Spinal cord (tissue), 10 donors: ENCODE measurements around the gene KIAA2012. TPM values are rescaled to one million over a fixed set of nuclear protein-coding genes. Genes with fewer than 3 reads are reported as not detected.
"Not testable (repeated sequence)": the region's sequence is repeated elsewhere in the genome, so short reads cannot be mapped to it uniquely, and the experiment has no call there.

Experiments used
- DNase-seq, 6 donors: peaks; one replicate each; pipeline versions ENCODE4 v3.0.0 to v3.0.0-alpha.2; 2013 to 2015; ENCODE audit warnings: low spot score in 6 of 6, low read depth in 4 of 6
- H3K27ac ChIP-seq: one replicate; pipeline ENCODE4 v1.5.1; 2013; ENCODE audit warnings: low read depth, low read length, control low read depth
- H3K27me3 ChIP-seq: one replicate; pipeline ENCODE4 v1.6.1; 2013; ENCODE audit warnings: low read length; ENCODE audit not compliant: control insufficient read depth, insufficient read depth
- H3K36me3 ChIP-seq: one replicate; pipeline ENCODE4 v1.6.1; 2013; ENCODE audit warnings: low read length; ENCODE audit not compliant: control insufficient read depth, insufficient read depth
- H3K4me1 ChIP-seq: one replicate; pipeline ENCODE4 v1.6.1; 2013; ENCODE audit warnings: low read length; ENCODE audit not compliant: control insufficient read depth, insufficient read depth
- H3K4me3 ChIP-seq: one replicate; pipeline ENCODE4 v1.5.1; 2013; ENCODE audit warnings: low read depth, low read length, control low read depth
- H3K9me3 ChIP-seq: one replicate; pipeline ENCODE4 v1.6.1; 2013; ENCODE audit warnings: low read length; ENCODE audit not compliant: control insufficient read depth, insufficient read depth
- WGBS: methylation state at CpG from one replicate; pipeline ENCODE4 v1.1.5; 2013; ENCODE audit warnings: missing lambda C conversion rate; ENCODE audit not compliant: insufficient coverage; 5-methylcytosine and 5-hydroxymethylcytosine counted together
- polyA plus RNA-seq, 2 donors: library from polyadenylated mRNA; unstranded; fragments of 120-200 nt; gene quantifications; one replicate each; pipeline ENCODE4 v1.2.1, GENCODE V29; 2013; ENCODE audit not compliant: insufficient read length in 2 of 2
- total RNA-seq, 2 donors: library from RNA; depleted of rRNA in 1 of 2; stranded (reverse); fragments of 120-200 nt in 1 of 2; fragments of >200 nt in 1 of 2; gene quantifications; one replicate each; pipeline versions ENCODE4 v1.2.3 to v1.2.4, GENCODE V29; 2013 to 2014
- donor health status: healthy.

Gene KIAA2012
- total and polyA plus RNA-seq, 4 donors, result 1.2 to 5.7 (median 5.1) TPM

DNA sequence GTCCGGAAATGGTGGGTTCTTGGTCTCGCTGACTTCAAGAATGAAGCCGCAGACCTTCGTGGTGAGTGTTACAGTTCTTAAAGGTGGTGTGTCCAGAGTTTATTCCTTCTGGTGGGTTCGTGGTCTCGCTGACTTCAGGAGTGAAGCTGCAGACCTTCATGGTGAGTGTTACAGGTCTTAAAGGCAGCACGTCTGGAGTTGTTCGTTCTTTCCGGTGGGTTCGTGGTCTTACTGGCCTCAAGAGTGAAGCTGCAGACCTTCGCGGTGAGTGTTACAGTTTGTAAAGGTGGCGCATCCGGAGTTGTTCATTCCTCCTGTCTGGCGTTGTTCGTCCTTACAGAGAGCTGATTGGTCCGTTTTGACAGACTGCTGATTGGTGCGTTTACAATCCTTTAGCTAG is 63.0 kb downstream of the KIAA2012 start:
- not testable (repeated sequence) for H3K4me1 ChIP-seq, H3K4me3 ChIP-seq, H3K9me3 ChIP-seq, H3K36me3 ChIP-seq, H3K27me3 ChIP-seq, DNase-seq, H3K27ac ChIP-seq
- 93% methylated on average over 18 of the region's 18 CpGs for WGBS

DNA sequence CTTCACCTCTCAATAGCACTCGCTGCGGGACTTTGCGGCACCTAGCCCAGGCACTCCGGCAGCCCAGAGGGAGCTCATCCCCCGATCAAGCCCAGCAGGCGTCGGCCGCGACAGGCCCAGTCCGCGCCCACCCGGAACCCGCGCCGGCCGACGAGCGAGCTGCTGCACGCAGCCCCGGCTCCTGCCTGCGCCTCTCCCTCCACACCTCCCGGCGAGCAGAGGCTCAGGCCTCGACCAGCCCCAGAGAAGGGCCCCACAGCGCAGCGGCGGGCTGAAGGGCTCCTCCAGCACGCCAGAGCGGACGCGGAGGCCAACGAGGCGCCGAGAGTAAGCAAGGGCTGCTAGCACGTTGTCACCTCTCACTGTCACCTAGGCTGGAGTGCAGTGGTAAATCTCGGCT is 63.5 kb downstream of the KIAA2012 start:
- 98% methylated on average over 33 of the region's 36 CpGs for WGBS

DNA sequence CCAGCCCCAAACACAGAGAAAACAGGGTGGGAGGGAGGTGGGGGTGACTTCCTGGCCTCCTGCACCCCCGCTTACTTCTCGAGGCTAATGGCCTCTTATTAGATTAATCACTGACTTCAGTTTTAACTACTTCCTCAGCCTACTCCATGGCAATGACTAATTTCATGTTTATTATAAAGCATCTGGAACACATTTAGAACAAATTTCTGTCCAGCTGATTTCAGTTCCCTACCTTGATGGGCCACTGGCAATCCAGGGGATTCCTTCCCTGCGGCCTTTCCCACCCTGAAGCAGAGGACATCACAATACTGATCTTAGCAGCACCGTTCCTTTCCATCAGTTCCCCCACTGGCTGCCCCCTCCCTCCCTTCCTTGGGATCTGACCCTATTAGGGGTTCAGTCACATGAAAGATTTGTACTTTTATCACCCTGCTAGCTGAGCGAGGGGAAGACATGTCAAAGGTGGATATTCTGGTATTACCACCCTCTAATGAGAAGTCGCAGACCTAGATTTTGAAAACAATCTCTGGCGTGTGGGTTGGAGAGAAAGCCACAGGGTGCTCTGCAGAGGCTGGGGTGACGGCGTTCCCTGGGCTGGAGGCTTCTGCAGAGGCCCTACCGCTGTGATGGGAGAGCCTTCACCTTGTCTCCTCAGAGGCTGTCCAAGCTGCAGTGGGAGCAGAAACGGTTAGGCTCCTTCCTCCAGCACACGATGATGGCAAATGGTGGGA is 67.6 kb downstream of the KIAA2012 start:
- H3K36me3 ChIP-seq, result no peaks in the 10 kb centered on the region
- H3K27ac ChIP-seq, result no peak overlapping the region
- no peaks in the 10 kb centered on the region for H3K27me3 ChIP-seq
- 76% methylated on average over 5 of the region's 12 CpGs for WGBS
- H3K9me3 ChIP-seq, result no peaks in the 10 kb centered on the region
- no peak overlapping the region for H3K4me3 ChIP-seq
- no peak for DNase-seq
- H3K4me1 ChIP-seq, result peaks cover 4% of the 10 kb centered on the region

More for the DNA sequence above, 63.5 kb downstream of the KIAA2012 start:
- no peak for DNase-seq
- H3K36me3 ChIP-seq, result no peaks in the 10 kb centered on the region
- no peak overlapping the region for H3K4me3 ChIP-seq
- no peaks in the 10 kb centered on the region for H3K9me3 ChIP-seq
- H3K27me3 ChIP-seq, result no peaks in the 10 kb centered on the region
- no peak overlapping the region for H3K27ac ChIP-seq
- H3K4me1 ChIP-seq, result peaks cover 4% of the 10 kb centered on the region

DNA sequence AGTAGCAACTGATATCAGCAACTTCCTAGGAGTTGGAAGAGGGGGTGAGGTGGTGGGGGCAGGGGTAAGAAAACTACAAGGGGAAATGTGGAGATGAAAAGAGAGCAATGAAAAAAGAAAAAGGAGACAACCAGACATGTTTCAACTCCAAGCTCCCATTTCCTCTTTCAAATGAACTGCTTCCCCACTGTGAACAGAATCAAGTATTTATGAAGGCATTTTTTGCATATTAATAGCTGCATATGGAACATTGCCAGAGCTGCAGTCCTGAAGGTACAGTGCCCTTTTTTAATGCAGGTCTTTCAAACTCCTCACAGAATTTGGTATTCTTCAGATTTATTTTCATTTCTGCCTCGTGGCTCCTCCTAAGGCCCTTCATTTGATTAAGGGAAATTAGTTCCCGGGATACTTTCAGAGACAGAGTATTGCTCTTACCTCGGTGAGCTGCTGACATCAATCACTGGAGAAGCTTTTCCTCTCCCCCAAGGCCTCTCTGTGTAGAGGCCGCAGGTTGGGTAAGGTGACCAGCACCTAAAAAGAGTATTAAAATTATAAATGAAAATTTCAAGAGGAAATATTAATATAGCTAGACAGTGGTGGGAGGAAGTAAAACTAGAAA is 68.4 kb downstream of the KIAA2012 start:
- H3K27me3 ChIP-seq, result no peaks in the 10 kb centered on the region
- WGBS, result no CpG with 5 or more reads among the region's 4 CpGs
- H3K4me3 ChIP-seq, result no peak overlapping the region
- peak in 1 of 6 donors; percentile 57 for DNase-seq
- peaks cover 4% of the 10 kb centered on the region for H3K4me1 ChIP-seq
- no peak overlapping the region for H3K27ac ChIP-seq
- no peaks in the 10 kb centered on the region for H3K9me3 ChIP-seq
- no peaks in the 10 kb centered on the region for H3K36me3 ChIP-seq

DNA sequence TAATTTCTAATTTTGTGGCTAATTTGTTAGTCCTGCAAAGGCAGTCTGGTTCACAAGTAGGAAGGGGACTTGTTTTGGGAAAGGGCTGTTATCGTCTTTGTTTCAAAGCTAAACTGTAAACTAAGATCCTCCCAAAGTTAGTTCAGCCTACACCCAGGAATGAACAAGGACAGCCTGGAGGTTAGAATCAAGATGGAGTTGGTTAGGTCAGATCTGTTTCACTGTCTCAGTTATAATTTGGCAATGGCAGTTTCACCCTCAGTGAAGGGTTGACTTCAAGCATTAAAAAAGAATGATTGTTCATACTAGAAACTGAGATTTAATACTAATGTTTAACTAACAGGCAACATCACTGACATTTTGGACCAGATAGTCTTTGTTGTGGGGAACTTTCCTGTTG is 69.5 kb downstream of the KIAA2012 start:
- peaks cover 2% of the 10 kb centered on the region for H3K27me3 ChIP-seq
- H3K4me1 ChIP-seq, result peaks cover 4% of the 10 kb centered on the region
- H3K27ac ChIP-seq, result no peak overlapping the region
- H3K9me3 ChIP-seq, result no peaks in the 10 kb centered on the region
- no peaks in the 10 kb centered on the region for H3K36me3 ChIP-seq
- H3K4me3 ChIP-seq, result no peak overlapping the region
- DNase-seq, result no peak
- no CpG with 5 or more reads among the region's 1 CpG for WGBS

DNA sequence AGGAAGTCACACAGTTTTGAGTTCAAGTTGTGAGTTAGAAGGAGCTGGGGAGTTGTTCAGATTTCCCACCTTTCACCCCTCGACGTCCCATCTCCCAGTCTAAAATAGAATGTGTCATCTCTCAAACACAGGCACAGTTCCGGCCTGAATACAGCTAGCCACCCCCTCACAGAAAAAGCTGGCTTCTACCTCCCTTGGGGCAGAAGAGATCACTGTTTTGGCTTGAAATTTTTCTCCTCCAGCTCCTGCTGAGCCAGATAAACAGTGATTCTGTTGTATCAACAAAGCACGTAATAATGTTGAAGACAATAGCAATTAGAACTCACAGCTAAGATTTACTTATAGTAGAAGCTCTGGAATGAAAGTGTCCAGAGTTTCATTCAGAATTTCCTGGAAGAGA is 74.7 kb downstream of the KIAA2012 start:
- Histone ChIP-seq H3K9me3 (no peaks in the 10 kb centered on the region), H3K4me1 (peaks cover 15% of the 10 kb centered on the region), H3K4me3 (no peak overlapping the region), H3K27ac (peak overlapping the region; percentile 25), H3K36me3 (no peaks in the 10 kb centered on the region), H3K27me3 (peaks cover 4% of the 10 kb centered on the region)
- peak in 1 of 6 donors; percentile 57 for DNase-seq
- 84% methylated on average over 2 of the region's 4 CpGs for WGBS

DNA sequence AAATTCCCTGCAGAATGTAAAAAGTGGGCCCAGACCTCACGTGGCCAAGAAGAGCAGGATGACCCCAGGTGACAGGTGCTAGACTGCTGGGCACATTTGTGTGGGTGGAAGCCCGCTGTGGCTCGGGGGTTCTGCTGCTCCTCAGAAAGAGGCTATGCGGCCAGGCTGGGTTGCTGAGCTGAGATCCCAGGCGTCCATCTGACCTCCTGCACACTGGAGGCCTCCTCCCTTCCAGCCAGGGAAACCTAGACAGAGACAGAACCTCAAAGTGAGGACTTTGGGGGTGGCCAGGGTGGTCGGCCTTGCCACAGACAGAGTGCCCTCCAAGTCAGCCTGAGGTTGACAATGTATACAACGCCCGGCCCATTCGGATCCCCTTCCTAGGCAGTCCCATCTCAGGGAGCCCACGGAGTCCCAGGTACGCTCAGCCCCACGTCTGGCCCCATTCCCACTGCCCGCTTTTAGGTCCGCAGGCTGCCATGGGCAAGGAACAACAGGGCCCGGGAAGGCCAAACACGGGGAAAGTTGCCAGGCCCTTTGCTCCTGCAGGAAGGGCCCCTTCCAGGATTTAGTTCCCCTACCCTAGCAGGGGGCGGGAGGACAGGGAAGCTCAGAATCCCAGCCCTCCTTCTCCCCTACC is 75.6 kb downstream of the KIAA2012 start:
- peaks cover 4% of the 10 kb centered on the region for H3K27me3 ChIP-seq
- 72% methylated on average over 17 of the region's 17 CpGs for WGBS

DNA sequence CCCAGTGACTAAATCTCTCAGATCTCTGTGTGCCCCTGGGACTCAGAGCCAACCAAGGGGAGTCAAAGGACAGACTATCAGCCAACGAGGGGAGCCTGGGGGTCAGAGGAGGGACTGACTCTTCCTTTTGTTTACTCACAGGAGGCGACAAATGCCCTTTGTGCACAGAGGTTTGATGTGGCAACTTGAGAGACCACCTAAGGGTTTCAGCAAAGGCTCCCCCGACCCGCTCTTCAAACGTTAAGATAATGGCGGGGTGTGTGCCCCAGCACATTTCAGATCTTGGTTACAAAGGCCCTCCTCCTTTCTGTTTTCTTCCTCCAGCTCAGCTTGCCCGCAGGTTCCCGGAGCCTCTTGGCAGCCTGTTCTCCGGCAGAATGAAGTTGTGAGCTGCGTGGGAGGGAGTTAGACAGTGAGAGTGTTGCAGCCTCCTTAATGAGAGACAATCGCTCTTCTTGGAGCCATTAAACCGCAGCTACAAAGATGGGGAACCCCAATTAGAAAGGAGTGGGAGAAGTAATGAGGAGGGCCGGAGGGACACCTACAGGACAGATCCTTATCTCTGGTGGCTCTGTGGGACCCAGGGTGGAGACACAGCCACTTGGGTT is 76.2 kb downstream of the KIAA2012 start:
- 8% methylated on average over 12 of the region's 13 CpGs for WGBS
- no peaks in the 10 kb centered on the region for H3K9me3 ChIP-seq
- peaks cover 15% of the 10 kb centered on the region for H3K4me1 ChIP-seq
- H3K36me3 ChIP-seq, result no peaks in the 10 kb centered on the region
- H3K27me3 ChIP-seq, result peaks cover 4% of the 10 kb centered on the region
- no peak overlapping the region for H3K4me3 ChIP-seq
- peak in 3 of 6 donors; percentile 32 to 88 (median 81) for DNase-seq
- H3K27ac ChIP-seq, result peak overlapping the region; percentile 63

More for the DNA sequence above, 75.6 kb downstream of the KIAA2012 start:
- no peaks in the 10 kb centered on the region for H3K9me3 ChIP-seq
- no peak for DNase-seq
- peaks cover 15% of the 10 kb centered on the region for H3K4me1 ChIP-seq
- no peak overlapping the region for H3K4me3 ChIP-seq
- H3K36me3 ChIP-seq, result no peaks in the 10 kb centered on the region
- peak overlapping the region; percentile 63 for H3K27ac ChIP-seq

DNA sequence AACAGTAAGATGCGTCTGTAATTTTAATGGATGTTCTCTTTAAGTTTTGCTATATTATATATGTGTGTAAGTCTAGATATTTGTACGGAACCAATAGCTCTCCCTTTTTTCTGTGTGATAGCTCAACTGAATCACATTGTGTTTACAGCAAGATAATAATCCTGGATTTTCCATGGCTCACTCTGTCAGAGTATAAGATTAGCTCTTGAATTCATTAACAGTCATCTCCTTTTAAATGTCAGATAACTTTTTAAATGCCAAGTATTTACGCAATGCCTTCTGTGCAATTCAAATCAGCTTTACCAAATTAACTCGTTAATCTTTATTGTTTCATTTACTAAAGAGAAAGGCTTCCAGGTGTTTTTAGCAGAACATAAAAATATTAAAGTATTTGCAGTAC is 76.9 kb downstream of the KIAA2012 start:
- Histone ChIP-seq H3K27ac (no peak overlapping the region), H3K36me3 (no peaks in the 10 kb centered on the region), H3K9me3 (no peaks in the 10 kb centered on the region), H3K4me3 (no peak overlapping the region), H3K4me1 (peaks cover 15% of the 10 kb centered on the region), H3K27me3 (peaks cover 4% of the 10 kb centered on the region)
- WGBS, result no CpG with 5 or more reads among the region's 4 CpGs
- DNase-seq, result peak in 1 of 6 donors; percentile 24
